GM18858 (cell line): ENCODE results near the gene MET.
"Not testable (repeated sequence)": the region's sequence is repeated elsewhere in the genome, so short reads cannot be mapped to it uniquely, and the experiment has no call there.

Experiments used
- ATAC-seq: cut with Tn5 transposase; IDR thresholded peaks from one replicate; pipeline ENCODE4 v1.9.1; 2021; ENCODE audit not compliant: unreplicated experiment

The MET gene

DNA sequence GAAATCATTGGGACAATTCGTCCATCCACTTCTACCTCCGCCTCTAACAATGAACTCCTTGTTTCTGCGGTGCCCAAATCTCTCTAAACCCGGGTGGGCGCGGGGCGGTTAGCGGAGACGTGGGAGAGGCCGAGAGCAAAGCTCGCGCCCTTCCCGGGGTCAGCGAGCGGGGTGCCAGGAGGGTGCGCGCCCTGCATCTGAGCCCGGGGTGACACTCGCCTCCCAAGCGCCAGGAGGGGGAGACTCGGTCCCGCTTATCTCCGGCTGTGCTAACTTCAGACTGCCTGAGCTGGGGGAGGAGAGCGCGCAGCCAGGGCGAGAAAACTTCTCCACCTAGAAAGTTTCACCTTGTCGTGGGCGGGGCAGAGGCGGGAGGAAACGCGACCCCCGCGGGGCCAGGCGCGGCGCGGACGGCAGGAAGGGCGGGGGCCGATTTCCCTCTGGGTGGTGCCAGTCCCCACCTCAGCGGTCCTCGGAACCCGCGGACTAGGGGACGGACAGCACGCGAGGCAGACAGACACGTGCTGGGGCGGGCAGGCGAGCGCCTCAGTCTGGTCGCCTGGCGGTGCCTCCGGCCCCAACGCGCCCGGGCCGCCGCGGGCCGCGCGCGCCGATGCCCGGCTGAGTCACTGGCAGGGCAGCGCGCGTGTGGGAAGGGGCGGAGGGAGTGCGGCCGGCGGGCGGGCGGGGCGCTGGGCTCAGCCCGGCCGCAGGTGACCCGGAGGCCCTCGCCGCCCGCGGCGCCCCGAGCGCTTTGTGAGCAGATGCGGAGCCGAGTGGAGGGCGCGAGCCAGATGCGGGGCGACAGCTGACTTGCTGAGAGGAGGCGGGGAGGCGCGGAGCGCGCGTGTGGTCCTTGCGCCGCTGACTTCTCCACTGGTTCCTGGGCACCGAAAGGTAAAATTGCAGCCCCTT, at the start of gene MET:
Gene MET (plus strand): TSS at position 516 of the 915 bp plus-strand sequence. CDS start 26,889 bp downstream, outside the sequence.
- peak; percentile 73 for ATAC-seq

DNA sequence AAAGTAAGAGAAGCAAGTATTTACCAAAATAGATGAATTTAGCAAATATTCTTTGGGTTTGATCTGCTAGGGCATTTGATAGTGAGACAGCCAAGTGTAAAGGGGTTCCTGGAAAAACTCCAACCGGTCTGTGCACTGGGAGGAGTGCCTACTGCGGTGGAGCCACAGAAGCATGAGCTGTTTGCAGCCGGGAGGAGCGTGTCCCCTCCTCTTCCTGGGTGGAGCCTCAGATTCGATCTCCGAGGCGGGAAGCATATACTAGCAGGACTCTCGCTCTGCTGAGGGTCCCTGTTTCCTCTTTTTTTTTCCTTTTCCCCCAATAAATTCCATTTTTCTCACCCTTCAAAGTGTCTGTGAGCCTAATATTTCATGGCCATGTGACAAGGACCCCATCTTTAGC, 45.1 kb upstream of the MET start:
- ATAC-seq: no peak

DNA sequence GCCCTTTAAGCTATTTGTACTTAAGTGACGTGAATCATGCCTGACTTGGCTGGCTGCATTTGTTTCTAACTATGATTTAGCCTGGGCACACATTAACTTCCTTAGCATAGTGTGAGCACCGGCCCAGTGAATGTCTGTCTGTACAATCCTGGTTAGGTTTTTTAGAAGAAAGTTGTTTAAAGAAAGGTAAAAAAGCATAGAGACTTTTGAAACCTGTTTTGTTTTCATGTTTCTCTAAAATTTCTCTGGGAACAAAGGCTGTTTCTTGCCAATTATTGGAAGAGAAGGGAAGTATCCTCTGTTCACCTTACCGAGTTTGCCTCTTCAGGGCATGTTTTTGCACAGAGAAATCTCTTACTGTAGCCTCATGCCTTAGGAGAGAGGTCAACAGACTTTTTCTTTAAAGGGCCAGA, 42.9 kb upstream of the MET start:
- ATAC-seq: no peak

DNA sequence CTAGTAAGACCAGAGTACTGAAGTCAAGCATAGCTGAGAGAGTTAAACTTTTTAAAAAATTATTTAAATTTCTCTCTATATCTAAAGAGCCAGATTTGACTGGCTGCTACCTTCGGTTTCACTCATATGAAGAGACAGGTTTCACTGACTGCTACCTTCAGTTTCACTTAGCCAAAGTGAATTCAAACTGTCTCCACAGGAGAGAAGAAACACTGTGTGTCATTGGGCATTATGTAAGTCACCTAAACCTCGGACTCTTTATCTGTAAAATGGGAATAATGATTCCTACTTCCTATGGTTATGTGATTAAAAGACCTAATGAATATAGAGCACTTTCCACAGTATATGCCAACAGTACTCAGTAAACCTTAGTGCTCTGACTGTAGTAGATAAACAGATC, 41.6 kb upstream of the MET start:
- ATAC-seq: peak; percentile 95

DNA sequence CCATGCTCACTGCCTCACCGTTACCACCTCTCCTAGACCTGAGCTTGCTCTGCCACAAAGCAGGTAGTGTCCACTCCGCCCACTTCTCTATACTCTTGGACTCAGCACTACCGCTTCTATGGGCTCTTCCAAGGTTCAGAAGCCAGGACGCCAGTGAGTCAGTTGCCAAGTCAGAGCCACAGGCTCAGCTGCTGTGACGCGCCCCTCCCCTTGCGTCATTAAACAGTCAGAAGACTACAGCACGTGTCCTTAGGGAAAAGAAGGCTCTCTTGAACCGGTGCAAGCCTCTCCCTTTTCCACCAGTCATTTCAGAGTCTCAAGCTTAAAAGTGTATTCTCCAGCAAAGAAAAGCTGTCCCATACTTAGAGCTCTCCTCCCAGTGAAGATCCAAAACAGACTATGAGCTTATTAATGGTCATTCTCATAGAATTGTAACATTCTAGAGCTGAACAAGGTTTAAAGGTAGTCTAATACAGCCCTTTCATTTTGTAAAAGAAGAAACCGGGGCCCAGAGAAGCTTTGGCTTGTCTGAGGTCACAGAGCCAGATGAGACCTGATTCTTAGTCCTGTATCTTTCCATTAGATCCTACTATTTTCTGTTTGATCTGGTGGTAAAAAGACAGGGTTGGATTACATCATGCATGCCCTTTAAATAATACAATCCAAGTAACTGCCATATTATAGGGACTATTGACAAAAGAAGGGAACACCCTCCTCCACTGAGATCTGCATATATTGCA, 40.9 kb upstream of the MET start:
- no peak for ATAC-seq

DNA sequence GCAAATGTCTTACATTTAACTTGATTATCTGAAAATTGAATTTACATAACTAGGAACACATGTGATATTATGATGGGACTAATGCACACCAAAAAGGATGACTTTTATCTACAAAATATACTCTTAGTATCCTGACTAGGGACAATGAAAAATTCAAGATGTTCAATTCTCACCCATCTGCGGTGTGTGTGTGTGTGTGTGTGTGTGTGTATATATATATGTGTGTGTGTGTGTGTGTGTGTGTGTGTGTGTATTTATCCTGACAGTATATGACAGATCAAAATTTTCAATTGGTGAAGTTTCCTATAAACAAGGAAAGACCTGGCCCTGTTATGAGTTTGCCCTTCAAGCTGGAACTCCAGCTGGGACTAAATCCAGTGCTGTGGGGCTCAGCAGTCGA, 40.3 kb upstream of the MET start:
- ATAC-seq: no peak

DNA sequence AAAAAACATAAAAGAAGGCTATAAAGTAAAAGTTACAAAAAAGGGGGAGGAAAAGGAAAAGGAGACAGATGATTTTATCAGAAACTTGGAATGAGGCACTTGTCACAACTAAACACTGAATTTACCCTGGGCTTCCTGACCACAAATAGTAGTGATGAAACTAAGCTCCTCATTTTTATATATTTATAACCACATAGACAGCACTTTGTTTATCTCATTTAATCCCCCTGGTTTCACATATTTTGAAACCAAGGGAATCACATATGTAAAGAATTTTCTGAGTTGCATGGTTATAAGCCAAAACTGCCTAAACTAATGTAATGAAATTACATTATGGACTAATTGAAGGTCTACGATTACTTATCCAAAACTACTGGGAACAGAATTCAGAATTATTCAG, 39.6 kb upstream of the MET start:
- no peak for ATAC-seq

DNA sequence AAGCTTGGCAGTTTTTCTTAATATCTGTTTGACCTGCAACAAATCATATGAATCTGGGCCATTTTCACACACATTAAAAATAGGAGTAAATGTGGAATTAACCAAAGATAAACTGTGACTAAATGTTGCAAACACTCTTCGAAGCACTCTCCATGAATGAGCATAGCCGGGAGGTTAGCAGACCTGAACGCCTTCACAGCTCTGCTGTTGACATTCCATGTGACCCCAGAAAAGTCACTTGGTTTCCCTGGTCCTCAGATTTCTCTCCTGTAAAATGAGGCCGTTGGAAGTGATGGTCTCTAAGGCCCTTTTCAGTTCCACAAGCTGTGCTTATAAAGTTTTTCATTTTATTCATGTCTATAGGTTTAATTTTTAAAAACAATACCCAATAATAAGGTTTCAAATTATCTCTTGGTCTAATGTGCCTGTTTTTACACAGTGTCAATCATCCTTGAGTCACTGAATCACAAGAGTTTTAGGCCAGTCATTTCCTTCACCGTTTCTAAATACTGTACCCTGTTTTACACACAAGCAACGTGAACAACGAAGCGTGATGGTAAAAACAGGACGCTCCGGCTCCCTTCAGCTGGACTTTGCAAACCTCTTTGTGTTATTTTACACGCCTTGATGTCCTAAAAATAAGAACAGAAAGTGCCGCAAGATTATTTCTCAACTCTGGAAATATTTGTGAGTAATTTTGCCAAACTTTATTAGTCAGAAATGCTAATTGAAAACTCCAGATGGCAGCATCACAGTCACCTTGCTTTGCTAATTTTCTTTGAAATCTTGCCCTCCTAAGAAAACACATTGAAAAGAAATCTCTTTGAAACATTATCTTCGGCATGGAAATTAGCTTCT, 38.6 kb upstream of the MET start:
- peak; percentile 33 for ATAC-seq

DNA sequence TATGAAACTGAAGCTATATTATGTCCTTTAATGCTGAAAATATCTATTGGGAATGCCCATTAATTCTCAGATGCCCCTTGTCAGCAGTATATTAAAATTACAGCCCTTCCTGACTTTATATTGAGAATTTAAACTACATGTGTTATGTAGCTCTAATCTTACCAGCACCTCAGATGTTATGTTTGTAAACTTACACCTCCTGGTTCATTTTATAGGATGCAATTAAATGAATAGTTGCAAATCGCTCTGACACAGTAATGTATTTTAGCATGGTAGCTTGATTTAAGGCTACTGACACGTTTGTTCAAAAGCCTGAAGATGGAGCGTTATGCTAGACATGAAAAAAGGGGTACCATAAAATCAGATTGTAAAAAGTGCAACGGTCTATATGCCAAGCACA, 35.0 kb upstream of the MET start:
- no peak for ATAC-seq

DNA sequence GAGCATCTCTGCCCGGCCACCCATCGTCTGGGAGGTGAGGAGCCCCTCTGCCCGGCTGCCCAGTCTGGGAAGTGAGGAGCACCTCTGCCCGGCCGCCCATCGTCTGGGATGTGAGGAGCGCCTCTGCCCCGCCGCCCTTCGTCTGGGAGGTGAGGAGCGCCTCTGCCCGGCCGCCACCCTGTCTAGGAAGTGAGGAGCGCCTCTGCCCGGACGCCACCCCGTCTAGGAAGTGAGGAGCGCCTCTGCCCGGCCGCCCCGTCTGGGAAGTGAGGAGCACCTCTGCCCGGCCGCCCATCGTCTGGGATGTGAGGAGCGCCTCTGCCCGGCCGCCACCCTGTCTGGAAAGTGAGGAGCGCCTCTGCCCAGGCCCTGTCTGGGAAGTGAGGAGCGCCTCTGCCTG, 33.4 kb upstream of the MET start:
- not testable (repeated sequence) for ATAC-seq

DNA sequence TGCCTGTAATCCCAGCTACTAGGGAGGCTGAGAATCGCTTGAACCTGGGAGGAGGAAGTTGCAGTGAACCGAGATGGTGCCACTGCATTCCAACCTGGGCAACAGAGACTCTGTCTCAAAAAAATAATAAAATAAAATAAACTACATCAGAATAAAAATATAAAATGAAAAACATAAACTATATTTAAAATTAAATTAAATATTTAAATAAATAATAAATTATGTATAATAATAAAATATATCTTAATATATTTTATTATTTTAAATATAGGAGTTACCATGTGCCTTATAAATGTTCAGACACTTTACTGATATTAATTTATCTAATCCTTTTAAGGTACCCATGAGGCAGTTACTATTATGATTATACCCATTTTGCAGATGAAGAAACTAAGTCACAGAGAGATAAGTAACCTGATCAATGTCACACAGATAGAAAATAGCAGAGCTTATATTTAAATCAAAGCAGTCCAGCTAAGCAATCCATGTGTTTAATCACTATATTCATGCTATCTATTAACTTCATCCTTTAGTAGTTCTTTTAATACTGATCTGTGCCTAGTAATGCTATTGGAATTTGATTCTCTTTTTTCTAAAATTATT, 30.3 kb upstream of the MET start:
- no peak for ATAC-seq

DNA sequence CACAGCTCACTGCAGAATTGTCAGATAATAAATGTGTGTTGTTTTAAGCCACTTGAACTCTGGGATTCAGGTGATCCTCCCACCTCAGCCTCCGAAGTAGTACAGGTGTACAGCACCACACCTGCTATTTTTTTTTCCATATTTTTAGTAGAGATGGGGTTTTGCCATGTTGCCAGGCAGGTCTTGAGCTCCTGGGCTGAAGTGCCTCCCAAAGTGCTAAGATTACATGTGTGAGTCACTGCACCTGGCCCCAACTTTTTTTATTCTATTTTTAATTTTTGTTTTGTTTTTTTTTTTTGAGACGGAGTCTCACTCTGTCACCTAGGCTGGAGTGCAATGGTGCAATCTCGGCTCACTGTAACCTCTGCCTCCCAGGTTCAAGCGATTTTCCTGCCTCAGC, 28.8 kb upstream of the MET start:
- ATAC-seq: not testable (repeated sequence)

DNA sequence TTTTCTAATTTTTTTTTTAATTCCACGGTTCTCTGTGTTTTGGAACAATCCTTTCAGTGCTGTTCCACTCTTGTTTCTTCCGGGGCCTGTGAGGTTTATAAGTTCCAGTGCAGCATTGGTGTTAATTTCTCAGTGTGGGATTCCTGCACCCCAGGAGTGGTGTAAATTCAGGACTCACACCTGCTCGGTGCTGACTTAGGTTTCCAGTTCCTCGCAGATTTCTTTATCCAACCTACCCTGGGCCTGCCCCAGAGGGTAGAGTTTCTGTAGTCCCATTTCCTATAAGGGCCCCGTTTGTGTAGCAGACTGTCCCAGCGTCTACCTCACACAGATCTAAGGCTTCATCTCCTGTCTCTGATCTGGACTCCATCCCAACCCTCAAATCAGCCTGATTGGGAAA, 27.4 kb upstream of the MET start:
- no peak for ATAC-seq

DNA sequence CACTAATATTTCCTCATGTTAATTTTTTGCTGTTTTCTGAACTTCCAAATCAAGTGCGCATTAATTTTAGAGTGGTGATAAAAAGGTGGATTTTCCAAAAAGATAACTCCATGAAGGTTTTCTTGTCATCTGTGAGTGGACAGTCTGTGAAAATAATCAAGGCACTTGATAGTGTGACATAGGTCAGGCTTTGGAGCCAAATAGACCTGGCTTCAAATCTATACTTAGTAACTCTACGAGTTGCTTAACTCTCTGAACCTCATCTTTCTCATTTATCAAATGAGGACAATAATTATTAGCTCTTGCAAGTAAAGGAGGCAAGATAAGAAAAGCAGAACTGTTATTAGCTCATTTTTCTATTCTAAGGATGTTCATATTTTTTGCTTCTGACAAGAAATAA, 24.7 kb upstream of the MET start:
- no peak for ATAC-seq

DNA sequence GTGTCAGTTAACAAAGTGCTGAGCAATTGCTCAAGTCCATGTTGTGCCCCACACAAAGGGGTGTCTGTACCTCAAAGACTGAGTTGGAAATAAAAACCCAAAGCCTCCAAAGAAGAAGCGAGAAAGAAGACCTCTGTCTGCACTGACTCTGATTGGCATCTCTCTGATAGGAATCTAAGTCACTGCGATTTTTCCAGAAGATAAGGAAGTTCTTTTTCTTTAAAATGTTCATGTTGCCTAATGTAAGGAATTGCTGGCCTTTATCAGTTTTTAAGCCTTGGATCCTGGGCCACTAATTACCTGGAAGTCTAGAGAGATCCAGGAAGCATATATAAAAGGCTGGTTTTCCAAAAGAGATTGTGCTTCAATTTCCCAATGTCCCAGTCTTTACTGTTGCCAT, 24.1 kb upstream of the MET start:
- no peak for ATAC-seq

DNA sequence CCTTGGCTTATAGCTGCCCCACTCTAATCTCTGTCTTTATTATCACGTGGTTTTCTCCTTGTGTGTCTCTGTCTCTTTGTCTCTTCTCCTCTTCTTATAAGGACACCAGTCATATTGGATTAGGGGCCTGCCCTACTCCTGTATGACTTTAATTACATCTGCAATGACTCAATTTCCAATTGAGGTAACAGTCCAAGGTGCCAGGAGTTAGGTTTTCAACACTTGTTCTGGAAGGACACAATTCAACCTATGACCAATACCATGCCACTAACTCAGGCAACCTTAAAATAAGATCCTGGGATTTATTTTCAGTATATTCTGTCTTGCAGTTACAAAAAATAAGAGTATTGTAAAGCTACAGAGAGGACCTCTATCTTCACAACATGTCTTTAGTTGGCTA, 21.6 kb upstream of the MET start:
- no peak for ATAC-seq

DNA sequence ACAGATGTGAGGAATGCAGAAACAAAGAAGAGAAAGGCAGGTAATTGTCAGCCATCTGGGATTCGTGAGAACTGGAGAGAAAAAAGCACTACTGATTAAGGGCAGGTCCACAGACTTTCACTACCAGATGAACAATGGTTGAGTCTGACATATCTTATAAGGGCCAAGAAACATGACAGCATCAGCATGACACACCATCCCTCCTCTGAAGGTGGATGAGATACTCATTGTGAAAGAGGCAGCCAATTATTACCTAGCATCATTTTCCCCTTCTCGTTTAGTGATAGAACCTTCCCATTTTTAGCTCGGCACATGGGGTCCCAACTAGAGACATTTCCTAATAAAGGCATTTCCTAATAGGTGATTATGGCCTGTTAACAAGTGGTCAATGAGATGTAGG, 19.2 kb upstream of the MET start:
- ATAC-seq: no peak

DNA sequence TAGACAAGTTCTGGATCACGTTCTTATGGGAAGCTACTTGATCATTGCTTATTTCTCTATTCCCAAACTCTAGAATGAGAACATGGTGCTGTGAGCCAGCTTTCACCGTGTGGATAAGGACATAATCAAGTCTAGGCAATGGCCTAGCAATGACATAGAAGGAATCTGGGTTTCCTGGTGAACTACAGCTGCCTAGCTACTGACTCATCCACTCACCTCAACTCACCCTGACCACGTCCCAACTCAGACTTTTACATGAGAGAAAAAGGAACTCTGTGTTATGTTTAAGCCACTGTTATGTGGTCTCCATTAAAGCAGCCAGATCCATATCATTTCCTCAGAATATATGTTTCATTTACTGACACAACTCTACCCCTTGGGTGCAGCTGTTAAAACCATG, 18.8 kb upstream of the MET start:
- ATAC-seq: no peak

DNA sequence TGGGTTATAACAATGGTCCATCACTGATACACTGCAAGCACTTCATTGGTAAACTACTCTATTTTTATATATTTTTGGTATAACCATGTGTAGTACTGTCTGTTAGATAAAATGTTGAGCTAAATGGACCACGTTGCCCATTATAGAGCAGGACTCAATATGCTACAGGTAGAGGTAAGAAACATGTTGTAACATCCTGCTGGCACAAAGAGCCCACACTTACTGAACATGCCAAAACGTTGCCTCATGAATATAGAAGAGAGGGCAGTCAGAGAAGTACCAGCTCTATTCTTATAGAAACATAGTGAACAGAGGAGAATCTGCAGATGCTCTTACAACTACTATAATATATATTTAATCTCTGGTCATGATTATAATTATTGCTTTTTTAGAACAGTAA, 18.4 kb upstream of the MET start:
- no peak for ATAC-seq

DNA sequence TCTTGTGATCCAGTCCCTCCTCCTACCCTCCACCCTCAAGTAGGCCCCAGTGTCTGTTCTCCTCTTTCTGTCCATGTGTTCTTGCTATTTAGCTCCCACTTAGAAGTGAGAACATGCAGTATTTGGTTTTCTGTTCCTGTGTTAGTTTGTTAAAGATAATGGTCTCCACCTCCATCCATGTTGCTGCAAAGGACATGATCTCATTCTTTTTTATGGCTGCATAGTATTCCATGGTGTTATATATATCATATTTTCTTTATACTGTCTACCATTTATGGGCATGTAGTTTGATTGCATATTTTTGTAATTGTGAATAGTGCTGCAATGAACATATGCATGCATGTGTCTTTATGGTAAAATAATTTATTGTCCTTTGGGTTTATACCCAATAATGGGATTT, 12.7 kb upstream of the MET start:
- not testable (repeated sequence) for ATAC-seq

DNA sequence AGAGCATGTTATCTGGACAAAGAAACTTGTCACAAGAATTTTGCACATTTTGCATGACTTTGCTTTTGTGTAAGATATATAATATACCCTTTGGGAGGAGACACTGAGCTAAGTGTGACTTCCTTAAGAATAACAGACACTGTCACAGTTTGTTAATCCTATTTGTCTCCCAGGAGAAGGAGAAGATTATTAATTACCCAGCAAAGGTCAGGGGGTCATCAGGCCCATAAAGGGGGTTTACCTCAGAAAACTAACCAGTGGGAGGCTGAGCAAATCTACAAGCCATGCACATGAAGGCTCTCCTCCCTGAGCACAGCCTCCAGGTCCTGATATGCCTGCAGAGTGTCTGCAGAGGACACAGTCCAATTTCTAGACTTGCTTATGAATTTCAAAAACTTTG, 10.1 kb upstream of the MET start:
- no peak for ATAC-seq
